ES-I3 (cell line): Measurements from ENCODE around the gene ESR2.

ENCODE experiments used
- H3K36me3 ChIP-seq: 2 replicates; pipeline ENCODE4 v1.6.1; 2013; ENCODE audit warnings: mild to moderate bottlenecking, low read length, control low read depth, moderate library complexity; ENCODE audit not compliant: insufficient read depth
- H3K4me1 ChIP-seq: 2 replicates; pipeline ENCODE4 v1.6.1; 2013; ENCODE audit warnings: mild to moderate bottlenecking, control low read depth, low read length; ENCODE audit not compliant: insufficient read depth
- H3K9ac ChIP-seq: 2 replicates; pipeline ENCODE4 v1.6.1; 2013; ENCODE audit warnings: low read depth, mild to moderate bottlenecking, low read length, moderate library complexity
- H3K9me3 ChIP-seq: 2 replicates; pipeline ENCODE4 v1.6.1; 2013; ENCODE audit warnings: mild to moderate bottlenecking, low read length, moderate library complexity; ENCODE audit not compliant: control insufficient read depth, insufficient read depth

ESR2 gene

DNA sequence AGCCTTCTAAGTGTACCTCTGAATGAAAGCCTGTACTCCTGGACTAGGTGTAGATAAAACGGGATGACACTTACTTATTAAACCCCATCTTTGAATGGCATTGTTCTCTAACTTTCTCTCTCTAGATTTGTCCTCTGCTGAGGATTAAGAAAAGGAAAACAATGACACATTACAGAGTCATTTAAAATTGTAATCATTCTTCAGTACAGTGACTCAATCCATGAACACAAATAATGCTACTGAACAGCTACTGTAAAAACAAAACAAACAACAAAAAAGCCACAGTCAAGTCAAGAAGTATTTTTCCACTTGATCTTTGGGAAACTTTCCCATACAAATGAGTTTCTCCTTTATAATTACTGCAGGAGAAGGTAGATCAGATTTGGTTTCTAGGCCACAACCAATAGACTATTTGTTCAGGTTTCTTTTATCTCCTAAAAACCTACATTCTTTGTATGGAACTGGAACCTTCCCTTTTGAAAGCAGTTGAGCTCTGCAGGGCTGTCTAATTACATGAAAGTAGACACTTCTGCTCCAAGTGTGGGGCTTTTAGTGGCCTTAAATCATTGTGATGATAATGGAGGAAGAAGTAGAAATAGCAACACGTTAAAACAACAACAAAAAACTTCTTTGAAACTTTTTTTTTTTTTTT is 219.1 kb downstream of the ESR2 start:
- no peak overlapping the region for H3K9ac ChIP-seq

DNA sequence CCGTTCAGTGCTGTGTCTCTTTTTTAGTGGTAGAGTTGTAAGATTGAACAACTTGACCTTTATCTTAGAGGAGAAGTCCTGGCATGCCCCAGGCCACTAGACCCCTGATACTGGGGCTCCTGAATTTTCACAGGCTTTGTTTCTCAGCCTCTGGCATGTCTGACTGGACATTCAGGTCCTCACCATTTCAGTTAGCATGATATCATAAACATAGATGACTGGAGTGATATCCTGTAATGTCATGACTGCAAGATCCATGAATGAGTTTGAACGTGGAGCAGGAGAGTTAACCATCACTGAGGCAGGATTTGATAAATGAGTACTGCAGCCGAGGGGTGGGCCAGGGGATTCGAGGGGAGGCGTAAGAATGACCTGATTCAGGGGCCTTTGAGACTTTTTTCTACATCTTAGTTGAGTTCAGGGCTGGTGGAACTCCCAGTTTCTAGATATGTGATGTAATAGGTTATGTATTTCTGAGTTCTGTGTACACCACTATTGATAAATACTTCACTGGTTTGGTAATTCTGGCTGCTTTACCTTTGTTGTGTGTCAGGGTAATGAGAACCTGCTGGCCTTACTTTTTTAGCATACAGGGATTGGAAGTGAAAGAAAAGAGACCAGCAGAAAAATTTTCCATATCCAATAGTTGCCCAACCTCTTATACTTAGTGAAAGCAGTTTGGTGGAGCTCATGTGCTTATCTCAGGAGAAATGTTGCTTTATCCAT is 224.4 kb downstream of the ESR2 start:
- peaks cover 3% of the 10 kb centered on the region; the same call in 1 of the 2 replicates for H3K36me3 ChIP-seq
- no peaks in the 10 kb centered on the region for H3K9me3 ChIP-seq
- 0 out of 2 replicates have a peak, but pooled peaks cover under 1% of the 10 kb centered on the region for H3K4me1 ChIP-seq
- H3K9ac ChIP-seq = no peak overlapping the region

More for the DNA sequence above, 219.1 kb downstream of the ESR2 start:
- Histone ChIP-seq H3K4me1 (0 out of 2 replicates have a peak, but pooled peaks cover 5% of the 10 kb centered on the region), H3K36me3 (no peaks in the 10 kb centered on the region), H3K9me3 (no peaks in the 10 kb centered on the region)

GRCh38 chr14:64064447-64064846 is 229.7 kb downstream of the ESR2 start:
- Histone ChIP-seq H3K4me1 (peaks cover 16% of the 10 kb centered on the region), H3K36me3 (peaks cover 3% of the 10 kb centered on the region; the same call in 1 of the 2 replicates), H3K9me3 (no peaks in the 10 kb centered on the region), H3K9ac (no peak overlapping the region)

DNA sequence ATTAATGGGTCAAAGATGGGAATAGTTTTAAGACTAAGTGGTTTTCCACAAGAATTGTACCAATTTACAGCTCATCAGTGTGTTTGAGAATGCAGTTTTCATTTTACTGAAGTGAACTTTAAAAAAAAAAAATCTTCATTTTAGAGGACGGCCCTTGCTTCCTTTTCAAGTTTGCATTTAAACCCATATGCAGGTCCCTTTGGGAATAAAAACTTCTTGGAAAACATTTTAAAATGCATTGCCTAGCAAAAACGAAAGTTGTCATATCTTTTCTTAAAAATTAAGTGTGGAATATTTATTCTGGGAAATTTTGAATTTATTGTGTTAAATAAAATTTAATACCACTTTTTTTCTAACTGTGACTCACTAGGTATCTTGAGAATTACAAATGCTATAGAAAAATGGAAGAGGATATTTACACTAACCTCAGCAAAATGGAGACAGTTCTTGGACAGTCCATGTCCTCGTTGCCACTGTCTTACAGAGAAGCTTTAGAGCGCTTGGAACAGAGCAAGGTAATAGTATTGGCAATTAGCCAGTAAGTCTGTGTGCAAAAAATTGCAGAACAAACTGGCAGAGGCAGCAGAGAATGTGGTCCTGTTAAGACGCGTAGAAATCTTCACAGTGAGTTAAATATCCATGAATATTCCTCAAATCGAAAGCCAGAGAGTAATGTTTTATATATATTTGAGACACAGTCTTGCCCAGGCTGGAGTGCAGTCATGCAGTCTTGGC is 231.6 kb downstream of the ESR2 start:
- H3K9me3 ChIP-seq = no peaks in the 10 kb centered on the region
- H3K4me1 ChIP-seq = peaks cover 16% of the 10 kb centered on the region
- no peak overlapping the region for H3K9ac ChIP-seq
- H3K36me3 ChIP-seq = peaks cover 3% of the 10 kb centered on the region; the same call in 1 of the 2 replicates

- peaks cover 3% of the 10 kb centered on the region; the same call in 1 of the 2 replicates for H3K36me3 ChIP-seq
Measured at GRCh38 chr14:64061706-64062105, 232.5 kb downstream of the ESR2 start.

DNA sequence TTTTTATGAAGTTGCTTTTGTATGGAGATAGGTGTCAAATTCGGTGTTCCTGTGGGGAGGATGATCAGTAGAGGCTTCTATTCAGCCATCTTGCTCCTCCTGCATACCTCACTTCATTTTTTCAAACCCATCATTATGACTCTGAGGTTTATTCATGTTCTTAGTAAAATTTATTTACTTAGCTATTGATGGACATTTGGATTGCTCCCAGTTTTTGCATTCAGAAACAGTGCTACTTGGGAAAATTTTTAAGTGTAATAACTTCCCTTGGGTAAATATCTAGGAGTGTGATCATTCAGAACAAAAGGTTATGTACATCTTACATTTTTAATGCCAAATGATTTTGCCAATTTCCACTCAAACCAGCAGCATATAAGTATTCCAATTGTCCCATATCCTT is 233.1 kb downstream of the ESR2 start:
- Histone ChIP-seq H3K36me3 (peaks cover 3% of the 10 kb centered on the region; the same call in 1 of the 2 replicates), H3K9ac (no peak overlapping the region), H3K4me1 (peaks cover 16% of the 10 kb centered on the region), H3K9me3 (no peaks in the 10 kb centered on the region)

More at GRCh38 chr14:64061706-64062105, 232.5 kb downstream of the ESR2 start:
- no peak overlapping the region for H3K9ac ChIP-seq
- H3K9me3 ChIP-seq = no peaks in the 10 kb centered on the region
- H3K4me1 ChIP-seq = peaks cover 16% of the 10 kb centered on the region

- no peaks in the 10 kb centered on the region for H3K9me3 ChIP-seq
- H3K36me3 ChIP-seq = peaks cover 3% of the 10 kb centered on the region; the same call in 1 of the 2 replicates
- H3K9ac ChIP-seq = no peak overlapping the region
- peaks cover 16% of the 10 kb centered on the region for H3K4me1 ChIP-seq
Measured at GRCh38 chr14:64060648-64061096, 233.5 kb downstream of the ESR2 start.

DNA sequence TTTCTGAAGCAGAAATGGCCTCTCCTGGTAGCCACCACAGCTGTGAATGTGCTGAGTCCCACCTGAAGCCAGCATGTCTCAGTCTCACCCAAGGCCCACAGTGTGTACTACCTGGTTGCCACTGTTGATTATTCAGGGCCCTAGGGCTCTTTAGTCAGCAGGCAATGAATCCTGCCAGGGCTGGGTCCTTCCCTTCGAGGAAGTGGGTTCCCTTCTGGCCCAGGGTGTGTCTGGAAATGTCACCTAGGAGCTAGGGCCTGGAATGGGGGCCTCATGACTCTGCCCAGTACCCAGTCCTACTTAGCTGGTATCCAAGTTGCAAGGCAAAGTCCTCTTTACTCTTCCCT is 234.0 kb downstream of the ESR2 start:
- peaks cover 16% of the 10 kb centered on the region for H3K4me1 ChIP-seq
- no peaks in the 10 kb centered on the region for H3K36me3 ChIP-seq
- H3K9ac ChIP-seq = no peak overlapping the region
- no peaks in the 10 kb centered on the region for H3K9me3 ChIP-seq

GRCh38 chr14:64059454-64060198 is 234.5 kb downstream of the ESR2 start:
- H3K9ac ChIP-seq = no peak overlapping the region
- H3K9me3 ChIP-seq = no peaks in the 10 kb centered on the region
- H3K36me3 ChIP-seq = no peaks in the 10 kb centered on the region
- H3K4me1 ChIP-seq = peaks cover 16% of the 10 kb centered on the region

GRCh38 chr14:64053694-64054669 is 240.2 kb downstream of the ESR2 start:
- H3K9me3 ChIP-seq = no peaks in the 10 kb centered on the region
- no peaks in the 10 kb centered on the region for H3K36me3 ChIP-seq
- no peak overlapping the region for H3K9ac ChIP-seq
- no peaks in the 10 kb centered on the region for H3K4me1 ChIP-seq

DNA sequence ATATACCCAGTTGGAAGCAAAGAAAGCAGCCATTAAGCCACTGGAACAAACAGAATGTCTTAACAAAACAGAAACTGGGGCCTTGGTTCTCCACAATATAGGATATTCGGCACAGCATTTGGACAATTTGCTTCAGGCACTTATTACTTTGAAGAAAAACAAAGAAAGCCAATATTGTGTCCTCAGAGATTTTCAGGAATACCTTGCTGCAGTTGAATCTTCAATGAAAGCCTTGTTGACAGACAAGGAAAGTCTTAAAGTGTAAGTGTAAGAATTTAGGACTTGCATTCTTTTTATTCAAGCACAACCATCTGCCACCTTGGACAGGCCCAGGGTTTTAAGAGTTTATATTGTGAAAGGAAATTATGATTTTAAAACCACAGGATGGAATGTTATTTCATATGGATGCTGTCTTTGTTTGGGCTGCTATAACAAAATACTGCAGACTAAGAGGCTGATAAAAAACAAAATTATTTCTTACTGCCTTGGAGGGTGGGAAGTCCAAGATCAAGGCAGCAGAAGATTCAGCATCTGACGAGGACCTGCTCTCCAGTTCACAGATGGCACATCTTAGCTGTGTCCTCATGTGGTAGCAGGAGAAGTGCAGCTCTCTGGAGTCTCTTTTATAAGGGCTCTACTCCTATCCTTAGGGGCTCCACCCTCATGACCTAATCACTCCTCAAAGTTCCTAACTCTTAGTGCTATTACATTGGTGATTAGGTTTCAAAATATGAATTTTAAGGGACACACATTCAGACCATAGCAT is 244.4 kb downstream of the ESR2 start:
- no peaks in the 10 kb centered on the region for H3K36me3 ChIP-seq

GRCh38 chr14:64045091-64045490 is 249.1 kb downstream of the ESR2 start:
- Histone ChIP-seq H3K9me3 (no peaks in the 10 kb centered on the region; the same call in 1 of the 2 replicates), H3K9ac (no peak overlapping the region), H3K4me1 (no peaks in the 10 kb centered on the region), H3K36me3 (no peaks in the 10 kb centered on the region)

More for the DNA sequence above, 244.4 kb downstream of the ESR2 start:
- Histone ChIP-seq H3K9me3 (no peaks in the 10 kb centered on the region), H3K4me1 (no peaks in the 10 kb centered on the region), H3K9ac (no peak overlapping the region)
